Kidney epithelial cell (primary cell): ENCODE measurements around the gene POLR2C. TPM values are rescaled to one million over a fixed set of nuclear protein-coding genes. Genes with fewer than 3 reads are reported as not detected.
A peak's percentile ranks its signal among the peaks of the same experiment; 100 is the strongest.

ENCODE experiments used
- DNase-seq: peaks from one replicate; pipeline ENCODE4 v3.0.0-alpha.2; 2010; ENCODE audit warnings: low read depth
- H3K27me3 ChIP-seq: 2 replicates; pipeline ENCODE4 v1.6.0; 2011; ENCODE audit warnings: low read length; ENCODE audit not compliant: control insufficient read depth, insufficient read depth
- H3K36me3 ChIP-seq: 2 replicates; pipeline ENCODE4 v1.5.1; 2011; ENCODE audit warnings: low read length; ENCODE audit not compliant: control insufficient read depth, insufficient read depth
- H3K4me3 ChIP-seq: 2 replicates; pipeline ENCODE4 v1.5.1; 2011; ENCODE audit warnings: low read depth, mild to moderate bottlenecking, control low read depth, low read length
- CTCF ChIP-seq: IDR thresholded peaks from 2 replicates; pipeline ENCODE4 v1.5.1; 2011; ENCODE audit warnings: mild to moderate bottlenecking, moderate library complexity, low read length, control low read depth, inconsistent platforms; ENCODE audit not compliant: insufficient read depth, poor library complexity, severe bottlenecking
- total RNA-seq: library from RNA; depleted of rRNA; stranded (reverse); fragments of >200 nt; gene quantifications from 2 replicates; pipeline ENCODE4 v1.2.3, GENCODE V29; 2015

The POLR2C gene
- total RNA-seq, 1 donor from 2014 or later = 70.4 TPM

GRCh38 chr16:57422026-57422944, 40.2 kb upstream of the POLR2C start:
- Histone ChIP-seq H3K4me3 (no peak overlapping the region), H3K27me3 (no peaks in the 10 kb centered on the region), H3K36me3 (no peaks in the 10 kb centered on the region)
- DNase-seq = no peak
- peak; percentile 82 for TF ChIP-seq CTCF

GRCh38 chr16:57423152-57423551, 39.3 kb upstream of the POLR2C start:
- no peaks in the 10 kb centered on the region for H3K36me3 ChIP-seq
- no peak for DNase-seq
- no peak overlapping the region for H3K4me3 ChIP-seq
- TF ChIP-seq CTCF = no peak
- no peaks in the 10 kb centered on the region for H3K27me3 ChIP-seq

GRCh38 chr16:57424583-57424982, 37.9 kb upstream of the POLR2C start:
- no peak for DNase-seq
- no peak for TF ChIP-seq CTCF
- no peak overlapping the region for H3K4me3 ChIP-seq
- H3K36me3 ChIP-seq = no peaks in the 10 kb centered on the region
- H3K27me3 ChIP-seq = no peaks in the 10 kb centered on the region

GRCh38 chr16:57426356-57426755, 36.1 kb upstream of the POLR2C start:
- peaks cover 2% of the 10 kb centered on the region for H3K36me3 ChIP-seq
- no peak for TF ChIP-seq CTCF
- H3K27me3 ChIP-seq = no peaks in the 10 kb centered on the region
- DNase-seq = no peak
- no peak overlapping the region for H3K4me3 ChIP-seq

GRCh38 chr16:57427307-57427706, 35.2 kb upstream of the POLR2C start:
- TF ChIP-seq CTCF = no peak
- Histone ChIP-seq H3K4me3 (no peak overlapping the region), H3K36me3 (peaks cover 2% of the 10 kb centered on the region), H3K27me3 (no peaks in the 10 kb centered on the region)
- no peak for DNase-seq
